Gastrocnemius medialis (tissue), 4 donors: Measurements from ENCODE around the gene UBL7.

Experiments used
- CTCF ChIP-seq, 5 experiments: fragments of 450-650 bp in 3 of 5; fragments of 200-600 bp in 2 of 5; sonication (generic) in 2 of 5; IDR thresholded peaks in 4 of 5; conservative IDR thresholded peaks in 1 of 5; 1 replicate in 4 of 5; 2 replicates in 1 of 5; pipeline ENCODE4 v1.5.1; 2016 to 2019; ENCODE audit warnings: antibody characterized with exemption in 5 of 5, mild to moderate bottlenecking in 3 of 5, moderate library complexity in 3 of 5
- POLR2A ChIP-seq, 2 donors: fragments of 450-650 bp; IDR thresholded peaks; one replicate each; pipeline ENCODE4 v1.6.1; 2017; ENCODE audit warnings: antibody characterized with exemption in 2 of 2, mild to moderate bottlenecking in 2 of 2, moderate library complexity in 2 of 2

DNA sequence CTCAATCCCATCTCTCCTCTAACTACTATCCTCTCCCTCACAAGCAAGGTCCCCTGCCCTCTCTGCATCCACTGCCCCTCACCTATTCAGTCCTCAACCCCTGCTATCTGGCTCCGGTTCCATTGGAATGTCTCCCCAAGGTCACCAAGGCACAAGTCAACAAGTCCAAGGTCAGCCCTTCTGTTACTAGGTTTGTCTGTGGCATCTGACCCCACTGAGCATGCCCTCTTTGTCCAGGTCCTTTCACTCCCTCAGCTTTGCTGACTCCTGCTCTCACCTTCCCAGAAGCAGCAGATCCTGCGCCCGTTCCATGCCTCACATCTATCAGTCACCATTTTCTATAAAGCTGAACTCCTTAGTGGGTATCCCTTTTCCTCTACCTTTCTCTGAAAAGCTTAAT, 18.9 kb downstream of the UBL7 start:
- TF ChIP-seq CTCF (IDR thresholded peaks at IDR 0.05 in 4 of 5, conservative IDR thresholded peaks at IDR 0.05 in 1 of 5), result no peak
- TF ChIP-seq POLR2A (IDR thresholded peaks at IDR 0.05), result no peak
